ENCODE data around the gene EPRS1.

The EPRS1 gene

GRCh38 chr1:220077887-220078286, 31.6 kb upstream of the EPRS1 start:
- no peaks in the 10 kb centered on the region for H3K4me1 ChIP-seq
- no peak overlapping the region for H3K4me2 ChIP-seq
- H3K36me3 ChIP-seq = peaks cover 68 to 92% (median 85%) of the 10 kb centered on the region in 11 experiments
- no peak overlapping the region for H3K9ac ChIP-seq
- no peak overlapping the region for H3K4me3 ChIP-seq
- H4K20me1 ChIP-seq = peaks cover 0 to 14% (median 0%) of the 10 kb centered on the region in 11 experiments; a peak in 3 of 22 replicates
- no peak overlapping the region for H3K27ac ChIP-seq
- peaks cover 0 to 9% (median 5%) of the 10 kb centered on the region in 11 experiments; a peak in 5 of 22 replicates for H3K9me3 ChIP-seq (replicated peaks in 1 of 11)
- no peak for TF ChIP-seq Cebpa-rat (IDR thresholded peaks at IDR 0.05)
- no peaks in the 10 kb centered on the region for H3K27me3 ChIP-seq

DNA sequence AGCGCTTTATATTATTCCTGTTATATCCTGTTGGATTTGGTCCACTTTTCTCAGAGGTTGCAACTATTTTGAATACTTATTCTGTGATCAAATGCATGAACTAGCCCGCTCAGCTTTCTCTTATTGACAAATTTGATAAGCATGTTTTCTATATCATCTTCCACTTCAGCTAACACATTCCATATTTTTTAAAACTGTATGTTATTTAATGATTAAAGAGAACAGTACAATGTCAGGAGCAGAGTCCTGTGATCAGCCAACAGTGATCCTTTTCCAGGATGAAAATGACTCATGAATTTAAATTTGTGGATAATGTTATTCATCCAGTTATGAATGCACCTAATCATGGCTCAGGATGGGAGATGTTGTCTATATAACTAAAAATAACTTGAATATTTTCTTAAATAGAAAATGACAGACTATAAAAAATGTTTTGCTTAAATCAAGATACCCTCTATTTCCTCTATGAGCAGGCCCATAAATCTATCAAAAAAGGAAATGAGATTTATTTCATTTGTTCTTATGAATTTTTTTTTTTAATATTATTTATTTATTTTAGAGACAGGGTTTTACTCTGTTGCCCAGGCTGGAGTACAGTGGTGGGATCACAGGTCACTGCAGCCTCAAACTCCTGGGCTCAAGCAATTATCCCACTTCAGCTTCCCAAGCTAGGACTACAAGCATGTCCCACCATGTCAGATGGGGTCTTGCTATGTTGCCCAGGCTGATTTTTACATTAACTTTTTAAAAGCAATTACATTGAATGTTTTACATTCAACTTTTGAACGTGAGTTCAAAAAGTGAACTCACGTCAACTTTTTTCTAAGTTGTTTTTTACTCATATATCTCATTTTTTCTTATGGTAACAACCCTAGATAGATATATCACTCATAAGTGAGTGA, 30.8 kb upstream of the EPRS1 start:
- TF ChIP-seq Cebpa-rat (IDR thresholded peaks at IDR 0.05) = no peak
- Histone ChIP-seq H4K20me1 (peaks cover 0 to 14% (median 0%) of the 10 kb centered on the region in 11 experiments; a peak in 3 of 22 replicates), H3K27me3 (no peaks in the 10 kb centered on the region), H3K4me1 (no peaks in the 10 kb centered on the region), H3K36me3 (peaks cover 70 to 93% (median 86%) of the 10 kb centered on the region in 11 experiments), H3K9me3 (replicated peaks in 1 of 11) (peaks cover 0 to 9% (median 5%) of the 10 kb centered on the region in 11 experiments; a peak in 5 of 22 replicates), H3K4me3 (no peak overlapping the region), H3K9ac (no peak overlapping the region), H3K4me2 (no peak overlapping the region), H3K27ac (no peak overlapping the region)

- H3K36me3 ChIP-seq = peaks cover 76 to 95% (median 86%) of the 10 kb centered on the region in 11 experiments
- H3K9me3 ChIP-seq (replicated peaks in 1 of 11) = peaks cover 0 to 6% (median 3%) of the 10 kb centered on the region in 11 experiments; a peak in 4 of 22 replicates
- no peak overlapping the region for H3K27ac ChIP-seq
- TF ChIP-seq Cebpa-rat (IDR thresholded peaks at IDR 0.05) = no peak
- no peak overlapping the region for H3K9ac ChIP-seq
- no peak overlapping the region for H3K4me2 ChIP-seq
- H3K4me3 ChIP-seq = no peak overlapping the region
- no peaks in the 10 kb centered on the region for H3K27me3 ChIP-seq
- H3K4me1 ChIP-seq = no peaks in the 10 kb centered on the region
- no peaks in the 10 kb centered on the region for H4K20me1 ChIP-seq
Observed at GRCh38 chr1:220067269-220068204, 21.2 kb upstream of the EPRS1 start.

- Histone ChIP-seq H3K4me2 (no peak overlapping the region), H3K27me3 (no peaks in the 10 kb centered on the region), H3K36me3 (peaks cover 81 to 97% (median 89%) of the 10 kb centered on the region in 11 experiments), H3K4me3 (no peak overlapping the region), H3K9ac (no peak overlapping the region), H4K20me1 (no peaks in the 10 kb centered on the region), H3K9me3 (replicated peaks in 1 of 11) (peaks cover 0 to 7% (median 4%) of the 10 kb centered on the region in 11 experiments; a peak in 4 of 22 replicates), H3K27ac (no peak overlapping the region), H3K4me1 (no peaks in the 10 kb centered on the region)
- no peak for TF ChIP-seq Cebpa-rat (IDR thresholded peaks at IDR 0.05)
Observed at GRCh38 chr1:220062629-220063028, 16.3 kb upstream of the EPRS1 start.

GRCh38 chr1:220060876-220061275, 14.6 kb upstream of the EPRS1 start:
- Histone ChIP-seq H3K4me1 (no peaks in the 10 kb centered on the region), H4K20me1 (no peaks in the 10 kb centered on the region), H3K4me3 (no peak overlapping the region), H3K4me2 (no peak overlapping the region), H3K9me3 (replicated peaks in 1 of 11) (peaks cover 0 to 7% (median 4%) of the 10 kb centered on the region in 11 experiments; a peak in 4 of 22 replicates), H3K27me3 (no peaks in the 10 kb centered on the region), H3K36me3 (peaks cover 77 to 96% (median 87%) of the 10 kb centered on the region in 11 experiments), H3K9ac (no peak overlapping the region), H3K27ac (no peak overlapping the region)
- TF ChIP-seq Cebpa-rat (IDR thresholded peaks at IDR 0.05) = no peak

DNA sequence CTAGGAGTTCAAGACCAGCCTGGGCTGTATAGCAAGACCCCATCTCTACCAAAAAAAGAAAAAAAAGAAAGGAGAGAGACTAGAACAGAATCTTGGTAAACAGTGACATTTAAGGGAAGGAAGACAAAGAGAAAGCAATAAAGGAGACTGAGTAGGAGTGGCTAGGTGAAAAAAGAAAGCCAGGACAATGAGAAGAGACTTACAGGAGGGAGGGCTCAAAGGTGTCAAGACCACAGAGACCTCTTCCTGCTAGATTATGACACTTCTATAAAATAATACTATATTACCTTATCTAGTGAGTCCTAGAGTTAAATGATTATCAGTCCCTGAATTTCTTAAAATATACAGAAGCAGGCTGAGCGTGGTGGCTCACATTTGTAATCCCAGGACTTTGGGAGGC, 10.1 kb upstream of the EPRS1 start:
- peaks cover 43 to 75% (median 53%) of the 10 kb centered on the region in 11 experiments for H3K36me3 ChIP-seq
- no peak overlapping the region for H3K9ac ChIP-seq
- no peak overlapping the region for H3K4me3 ChIP-seq
- no peaks in the 10 kb centered on the region for H4K20me1 ChIP-seq
- no peaks in the 10 kb centered on the region for H3K4me1 ChIP-seq
- H3K27ac ChIP-seq = no peak overlapping the region
- no peaks in the 10 kb centered on the region for H3K27me3 ChIP-seq
- H3K4me2 ChIP-seq = no peak overlapping the region
- no peak for TF ChIP-seq Cebpa-rat (IDR thresholded peaks at IDR 0.05)
- no peaks in the 10 kb centered on the region for H3K9me3 ChIP-seq (replicated peaks in 1 of 11)

DNA sequence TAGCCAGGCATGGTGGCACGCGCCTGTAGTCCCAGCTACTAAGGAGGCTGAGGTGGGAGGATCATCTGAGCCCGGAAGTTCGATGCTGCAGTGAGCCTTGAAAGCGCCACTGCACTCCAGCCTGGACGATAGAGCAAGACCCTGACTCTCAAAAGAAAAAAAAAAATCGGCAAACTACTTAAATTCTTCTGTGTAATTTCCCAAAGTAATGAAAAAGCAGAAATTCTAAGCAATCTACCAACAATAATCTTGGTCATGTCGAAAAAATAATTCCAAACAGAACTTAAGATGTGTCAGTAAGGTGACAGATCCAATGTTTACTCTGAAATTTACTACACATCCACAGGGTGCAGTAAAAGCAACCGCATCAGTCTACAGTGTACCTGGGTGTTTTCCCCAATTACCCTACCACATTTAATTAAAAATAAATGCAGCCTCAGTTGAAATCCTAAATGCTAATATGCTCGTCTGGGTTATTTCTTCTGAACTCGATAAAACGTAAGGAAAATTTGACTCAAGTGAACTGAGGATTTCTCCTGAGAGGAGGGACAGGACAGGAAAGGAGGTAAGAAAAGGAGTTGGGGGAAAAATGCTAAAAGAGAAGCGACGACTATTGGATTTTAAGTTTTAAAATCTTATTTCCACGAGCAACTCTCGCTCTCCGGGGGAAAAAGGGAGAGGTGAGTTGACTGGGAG, 801 bp downstream of the EPRS1 start:
- TF ChIP-seq Cebpa-rat (IDR thresholded peaks at IDR 0.05) = no peak
- peak overlapping the region; percentile 57 to 83 (median 70) for H3K27ac ChIP-seq

DNA sequence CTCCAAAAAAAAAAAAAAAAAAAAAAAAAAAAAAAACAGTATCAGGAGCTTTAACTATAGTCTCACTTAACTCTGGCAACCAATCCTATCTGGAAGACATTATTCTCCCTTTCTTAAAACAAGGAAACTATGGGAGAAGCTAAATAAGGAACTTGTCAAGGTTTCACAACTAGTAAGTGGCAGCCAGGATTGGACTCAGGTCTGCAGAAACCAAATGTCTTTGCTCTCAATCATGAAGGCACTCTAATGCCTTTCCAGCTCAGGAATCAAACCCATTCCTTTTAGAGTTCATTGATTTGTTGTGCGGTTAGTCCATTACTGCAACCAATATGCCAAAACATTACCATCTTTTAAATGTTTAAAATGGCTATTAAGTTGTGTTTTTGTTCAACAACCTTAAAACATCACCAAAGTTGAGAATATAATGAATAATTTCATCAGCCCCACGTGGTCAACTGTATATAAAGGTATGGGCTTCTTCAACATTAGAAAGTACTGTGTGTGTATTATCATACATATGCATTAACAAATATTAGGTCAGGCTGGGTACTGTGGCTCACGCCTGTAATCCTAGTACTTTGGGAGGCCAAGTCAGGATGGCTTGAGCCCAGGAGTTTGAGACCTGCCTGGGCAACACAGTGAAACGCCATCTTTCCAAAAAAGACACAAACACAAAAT, 1.5 kb downstream of the EPRS1 start:
- Histone ChIP-seq H3K4me1 (peaks cover 24 to 31% (median 28%) of the 10 kb centered on the region in 10 experiments), H3K27me3 (no peaks in the 10 kb centered on the region), H3K4me3 (peak overlapping the region; percentile 78 to 97 (median 88)), H4K20me1 (peaks cover 1 to 54% (median 29%) of the 10 kb centered on the region in 11 experiments; a peak in 15 of 22 replicates), H3K36me3 (peaks cover 15 to 30% (median 26%) of the 10 kb centered on the region in 11 experiments), H3K9me3 (replicated peaks in 1 of 11) (no peaks in the 10 kb centered on the region), H3K27ac (peak overlapping the region in 3 of 11 experiments; percentile 70 to 82 (median 79); a peak in 3 of 22 replicates), H3K9ac (peak overlapping the region; percentile 77 to 90 (median 85)), H3K4me2 (peak overlapping the region; percentile 73 to 100 (median 82))
- TF ChIP-seq Cebpa-rat (IDR thresholded peaks at IDR 0.05) = no peak

More for the DNA sequence above, 801 bp downstream of the EPRS1 start:
- Histone ChIP-seq H3K9me3 (replicated peaks in 1 of 11) (no peaks in the 10 kb centered on the region), H3K4me2 (peak overlapping the region; percentile 73 to 100 (median 82)), H3K4me1 (peaks cover 24 to 31% (median 28%) of the 10 kb centered on the region in 10 experiments), H3K4me3 (peak overlapping the region; percentile 78 to 97 (median 88)), H3K9ac (peak overlapping the region; percentile 77 to 90 (median 85)), H3K27me3 (no peaks in the 10 kb centered on the region), H3K36me3 (peaks cover 8 to 23% (median 19%) of the 10 kb centered on the region in 11 experiments; a peak in 19 of 22 replicates), H4K20me1 (peaks cover 0 to 48% (median 24%) of the 10 kb centered on the region in 11 experiments; a peak in 15 of 22 replicates)

Data from BLaER1 treated with 17β-estradiol and CSF1 and Interleukin-3, amounts not matched to agents 10 nM and 100 nM (cell line).